GM10266 (cell line): ENCODE data around the gene DAB2.

Experiments
- DNase-seq: peaks from one replicate; pipeline ENCODE4 v3.0.0; 2012; ENCODE audit errors: extremely low spot score
- CTCF ChIP-seq: IDR thresholded peaks from 2 replicates; pipeline ENCODE4 v1.5.1; 2012; ENCODE audit warnings: mild to moderate bottlenecking, low read depth; ENCODE audit not compliant: control insufficient read depth, insufficient read depth; ENCODE audit errors: missing control alignments

The DAB2 gene

GRCh38 chr5:39379693-39380092, 45.1 kb downstream of the DAB2 start:
- no peak for TF ChIP-seq CTCF

GRCh38 chr5:39377613-39378012, 47.2 kb downstream of the DAB2 start:
- DNase-seq: no peak
- no peak for TF ChIP-seq CTCF

More at GRCh38 chr5:39379693-39380092, 45.1 kb downstream of the DAB2 start:
- DNase-seq: no peak

- DNase-seq: peak; percentile 46
- peak; percentile 65 for TF ChIP-seq CTCF
Measured at GRCh38 chr5:39376293-39376714, 48.5 kb downstream of the DAB2 start.

GRCh38 chr5:39373791-39374190, 51.0 kb downstream of the DAB2 start:
- DNase-seq: no peak
- TF ChIP-seq CTCF: no peak

- TF ChIP-seq CTCF: no peak
- DNase-seq: no peak
Measured at GRCh38 chr5:39371367-39371635, 53.5 kb downstream of the DAB2 start.

- TF ChIP-seq CTCF: no peak
- no peak for DNase-seq
Measured at GRCh38 chr5:39370555-39371366, 54.0 kb downstream of the DAB2 start.

GRCh38 chr5:39369123-39369815, 55.5 kb downstream of the DAB2 start:
- TF ChIP-seq CTCF: no peak
- no peak for DNase-seq
